ENCODE results near the gene RYR2.

Gene RYR2

DNA sequence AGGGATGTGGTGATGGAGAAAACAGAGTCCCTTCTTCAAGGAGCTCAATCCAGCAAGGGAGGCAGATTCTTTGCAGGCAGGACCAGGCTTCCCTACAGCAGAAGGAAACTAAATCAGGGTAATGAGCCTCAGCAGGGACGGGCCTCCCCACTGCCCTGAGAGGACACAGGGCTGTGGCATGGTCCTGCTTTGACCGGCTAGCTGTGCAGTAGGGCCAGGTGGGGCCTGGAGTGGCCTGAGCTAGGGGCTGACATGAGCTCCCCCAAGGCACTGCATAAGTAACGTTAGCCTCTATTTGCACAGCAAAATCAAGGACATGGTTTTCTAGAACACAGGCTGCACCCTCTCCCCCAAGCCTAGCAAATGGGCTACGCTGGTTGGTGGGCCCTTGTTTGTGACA lies 162.9 kb downstream of the RYR2 start:
- no peak for DNase-seq

GRCh38 chr1:237205400-237206064 lies 163.5 kb downstream of the RYR2 start:
- DNase-seq: no peak

DNA sequence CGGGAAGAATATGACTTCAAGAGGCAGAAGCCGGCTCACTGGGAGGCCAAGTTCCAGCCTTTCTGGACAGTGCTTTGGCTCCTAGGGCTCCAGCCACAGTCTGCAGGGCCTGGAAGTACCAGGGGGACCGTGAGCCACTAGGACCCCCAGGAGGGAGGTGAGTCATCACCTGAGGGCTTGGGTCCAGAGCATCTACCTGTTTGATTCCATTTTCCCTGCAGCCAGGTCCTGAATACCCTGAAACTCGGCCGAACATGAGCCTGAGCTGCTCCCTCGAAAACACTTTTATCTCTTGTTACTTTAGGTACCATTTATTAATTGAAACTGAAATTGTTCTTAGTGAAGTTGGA lies 164.1 kb downstream of the RYR2 start:
- no peak for DNase-seq

DNA sequence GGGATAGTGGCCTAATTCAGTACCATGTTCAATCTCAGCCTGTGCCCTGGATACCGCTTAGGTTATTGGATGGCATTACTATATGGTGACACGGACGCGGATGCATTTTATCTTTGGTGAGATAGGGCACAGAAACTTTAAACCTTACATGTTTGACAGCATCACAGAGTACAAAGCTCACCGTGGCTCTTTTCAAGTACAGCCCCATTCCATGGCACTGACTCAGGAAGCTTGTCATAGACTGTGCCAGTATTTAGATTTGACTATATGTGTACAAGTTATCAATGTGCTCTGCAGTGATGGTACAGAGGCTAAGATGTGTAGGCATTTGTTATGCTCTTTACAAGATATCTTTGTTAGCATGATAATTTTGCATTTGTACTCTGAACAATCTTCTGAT lies 169.0 kb downstream of the RYR2 start:
- DNase-seq: no peak

- DNase-seq: no peak
These were observed 169.6 kb downstream of the RYR2 start for GRCh38 chr1:237211540-237211939.

- DNase-seq: no peak
These were observed 178.0 kb downstream of the RYR2 start for GRCh38 chr1:237219751-237220642.

GRCh38 chr1:237223419-237223818 lies 181.4 kb downstream of the RYR2 start:
- DNase-seq: no peak

DNA sequence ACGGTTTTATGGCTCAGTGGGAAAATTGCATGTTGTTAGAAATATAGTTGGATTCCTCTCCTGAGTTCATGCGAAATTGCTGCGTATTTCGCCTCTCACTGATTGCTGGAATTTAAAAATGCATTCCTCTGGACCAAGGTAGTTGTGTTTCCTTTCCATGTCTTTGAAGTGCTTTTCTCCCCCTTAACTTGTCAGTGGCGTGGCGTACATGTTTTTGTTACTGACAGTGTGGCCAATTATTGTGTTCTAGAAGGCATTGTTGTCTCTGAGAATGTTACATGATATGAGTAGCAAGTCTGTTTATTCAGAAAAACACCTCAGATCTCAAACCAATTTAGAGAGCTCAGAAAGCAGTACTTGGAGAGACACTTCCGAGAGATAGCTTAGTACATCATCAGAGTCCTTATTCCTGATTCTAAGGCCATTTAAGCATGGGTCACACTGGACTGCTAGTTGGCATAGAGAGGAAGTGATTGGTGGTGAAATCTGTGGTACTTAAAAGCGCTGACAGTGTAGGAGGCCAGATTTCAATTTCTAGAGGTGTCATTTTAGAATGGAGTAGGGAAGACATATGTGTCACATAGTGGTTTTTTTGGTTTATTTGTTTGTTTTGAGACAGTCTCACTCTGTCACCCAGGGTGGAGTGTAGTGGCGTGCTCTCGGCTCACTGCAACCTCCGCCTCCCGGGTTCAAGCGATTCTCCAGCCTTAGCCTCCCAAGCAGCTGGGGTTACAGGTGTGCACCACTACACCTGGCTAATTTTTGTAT lies 184.4 kb downstream of the RYR2 start:
- no peak for DNase-seq

- no peak for DNase-seq
These were observed 185.5 kb downstream of the RYR2 start for GRCh38 chr1:237227476-237227875.

DNA sequence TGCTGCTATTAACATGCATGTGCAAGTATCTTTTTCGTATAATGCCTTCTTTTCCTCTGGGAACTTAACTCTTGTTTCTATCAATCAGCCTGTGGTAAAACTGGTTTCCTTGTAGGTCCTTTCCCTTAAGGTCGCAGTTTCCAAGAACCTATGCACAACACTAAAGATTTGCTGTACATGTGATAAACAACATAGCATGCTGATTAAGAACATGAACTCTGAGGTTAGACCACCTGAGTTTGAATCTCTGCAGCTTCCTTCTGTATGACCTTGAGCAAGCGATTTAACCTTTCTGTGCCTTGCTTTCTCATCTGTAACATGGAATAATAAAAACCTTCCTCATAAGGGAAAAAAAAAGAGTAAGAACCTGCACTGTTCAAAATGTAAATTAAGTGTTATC lies 186.4 kb downstream of the RYR2 start:
- DNase-seq: no peak

- DNase-seq: no peak
These were observed 187.3 kb downstream of the RYR2 start for GRCh38 chr1:237229333-237229732.

DNA sequence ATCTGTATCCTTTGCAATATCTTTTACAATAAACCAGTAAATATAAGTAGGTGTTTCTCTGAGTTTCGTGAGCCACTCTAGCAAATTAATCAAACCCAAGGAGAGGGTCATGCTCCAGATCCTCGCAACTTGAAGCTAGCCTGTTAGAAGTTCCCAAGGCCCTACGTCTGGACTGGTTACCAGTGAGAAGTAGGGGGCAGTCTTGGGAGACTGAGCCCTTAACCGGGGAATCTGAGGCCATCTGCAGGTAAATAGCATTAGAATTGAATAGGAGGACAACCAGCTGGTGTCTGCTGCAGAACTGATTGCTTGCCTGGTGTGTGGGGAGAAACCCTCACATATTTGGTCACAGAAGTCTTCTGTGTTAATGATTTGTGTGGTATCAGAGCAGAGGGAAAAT lies 190.5 kb downstream of the RYR2 start:
- DNase-seq: no peak

DNA sequence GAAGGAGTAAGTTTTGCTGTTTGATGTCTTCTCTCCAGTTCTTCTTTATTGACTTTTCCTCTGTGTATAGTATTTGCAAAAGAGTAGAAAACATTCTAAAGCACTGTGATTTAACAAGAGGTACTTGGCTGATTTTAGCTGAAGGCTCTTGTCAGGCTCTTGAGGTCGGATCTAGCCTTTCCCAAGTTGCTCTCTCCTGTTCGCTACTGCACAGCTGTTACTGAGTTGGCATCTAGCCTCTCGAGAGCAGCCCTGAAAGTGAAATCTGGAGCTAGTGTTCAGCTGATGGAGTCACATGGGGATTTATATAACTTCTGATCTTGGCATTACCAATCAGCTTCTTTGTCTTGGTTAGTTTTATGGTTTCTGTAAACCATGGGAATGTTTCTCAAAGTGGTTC lies 193.1 kb downstream of the RYR2 start:
- DNase-seq: no peak

DNA sequence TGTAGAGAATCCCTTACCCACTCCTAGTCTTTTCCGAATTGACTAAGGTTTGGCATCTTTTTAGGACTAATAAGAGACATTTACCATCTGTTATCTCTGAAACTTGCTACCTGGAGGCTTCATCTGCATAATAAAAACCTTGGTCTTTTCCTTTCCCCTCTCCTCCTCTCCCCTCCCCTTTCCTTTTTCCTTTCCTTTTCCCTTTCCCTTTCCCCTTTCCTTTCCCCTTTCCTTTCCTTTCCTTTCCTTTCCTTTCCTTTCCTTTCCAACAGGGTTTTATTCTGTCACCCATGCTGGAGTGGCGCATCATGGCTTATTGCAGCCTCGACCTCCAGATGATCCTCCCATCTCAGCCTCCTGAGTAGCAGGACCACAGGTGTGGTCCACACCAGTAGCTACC lies 195.7 kb downstream of the RYR2 start:
- no peak for DNase-seq

DNA sequence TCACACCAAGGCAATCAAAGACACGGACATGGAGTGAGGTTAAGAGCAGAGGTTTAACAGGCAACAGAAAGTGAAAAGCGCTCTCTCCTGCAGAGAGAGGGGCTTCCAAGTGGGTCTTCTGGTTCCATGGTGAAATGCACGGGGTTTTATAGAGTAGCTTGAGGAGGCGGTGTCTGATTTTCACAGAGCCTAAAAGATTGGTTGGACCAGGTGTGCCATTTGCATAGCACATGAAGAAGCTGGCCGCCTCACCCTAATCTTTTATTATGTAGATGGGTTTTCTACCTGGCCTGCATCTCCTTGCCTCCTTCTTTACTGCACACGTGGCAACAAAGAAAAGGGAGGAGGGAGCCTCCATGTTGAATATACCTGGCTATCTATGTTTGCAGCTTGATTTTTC lies 197.3 kb downstream of the RYR2 start:
- no peak for DNase-seq

DNA sequence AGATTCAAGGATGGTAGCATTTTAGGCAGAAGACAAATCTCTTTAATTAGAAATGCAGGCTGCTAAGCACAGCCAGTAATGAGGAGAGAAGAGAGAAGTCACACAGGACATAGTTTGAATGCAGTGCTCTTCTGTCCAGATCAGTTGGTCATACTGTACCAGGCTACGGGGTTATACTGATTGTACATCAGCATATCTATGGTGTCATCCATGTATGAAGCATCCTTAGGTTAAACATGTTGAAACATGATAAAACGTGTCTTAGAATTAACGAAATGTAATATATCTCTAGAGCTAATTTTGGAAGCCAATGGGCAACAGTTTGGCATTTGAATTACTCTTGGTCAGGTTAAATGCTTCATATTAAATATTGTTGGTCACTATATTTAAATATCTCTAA lies 199.1 kb downstream of the RYR2 start:
- DNase-seq: no peak

- no peak for DNase-seq
These were observed 202.8 kb downstream of the RYR2 start for GRCh38 chr1:237244778-237245177.

DNA sequence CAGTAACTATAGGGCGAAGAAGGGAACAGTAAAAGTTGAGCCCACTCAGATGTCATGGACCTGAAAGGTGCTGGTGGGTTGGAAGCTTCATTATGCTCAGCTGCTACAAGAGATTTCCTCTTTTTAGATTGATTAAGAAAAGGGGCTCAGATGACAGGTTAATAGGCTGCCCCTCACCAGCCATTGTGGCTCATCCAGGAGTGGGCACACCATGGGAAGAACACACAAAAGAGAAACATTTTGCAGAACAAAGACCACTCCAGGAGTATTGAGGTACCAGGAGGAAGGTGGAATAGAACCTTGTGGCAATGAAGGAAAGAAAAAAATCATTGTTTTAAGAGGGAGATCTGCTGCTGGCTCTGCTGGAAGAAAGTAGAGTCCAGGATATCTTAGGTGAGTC lies 205.5 kb downstream of the RYR2 start:
- no peak for DNase-seq

- DNase-seq: no peak
These were observed 207.1 kb downstream of the RYR2 start for GRCh38 chr1:237249120-237249519.

DNA sequence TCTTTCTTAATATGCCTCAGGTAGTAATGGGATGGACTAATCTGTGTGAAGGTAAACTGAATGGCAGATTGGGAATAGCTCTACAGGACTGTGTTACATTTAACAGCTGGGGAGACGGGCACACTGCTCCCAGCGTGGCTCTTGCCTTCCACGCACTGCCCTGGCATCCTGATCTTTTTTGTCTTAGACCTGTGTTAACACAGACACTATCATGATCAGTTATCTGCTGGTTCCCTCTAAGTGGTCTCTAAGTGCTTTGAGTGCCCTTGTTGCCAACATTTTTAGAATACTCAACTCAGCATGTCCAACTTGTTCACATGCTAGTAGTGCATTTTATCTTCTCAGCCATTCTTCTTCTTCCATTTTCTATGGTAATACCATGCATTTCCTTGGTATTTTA lies 208.1 kb downstream of the RYR2 start:
- DNase-seq: no peak

GRCh38 chr1:237255071-237255470 lies 213.1 kb downstream of the RYR2 start:
- DNase-seq: no peak

DNA sequence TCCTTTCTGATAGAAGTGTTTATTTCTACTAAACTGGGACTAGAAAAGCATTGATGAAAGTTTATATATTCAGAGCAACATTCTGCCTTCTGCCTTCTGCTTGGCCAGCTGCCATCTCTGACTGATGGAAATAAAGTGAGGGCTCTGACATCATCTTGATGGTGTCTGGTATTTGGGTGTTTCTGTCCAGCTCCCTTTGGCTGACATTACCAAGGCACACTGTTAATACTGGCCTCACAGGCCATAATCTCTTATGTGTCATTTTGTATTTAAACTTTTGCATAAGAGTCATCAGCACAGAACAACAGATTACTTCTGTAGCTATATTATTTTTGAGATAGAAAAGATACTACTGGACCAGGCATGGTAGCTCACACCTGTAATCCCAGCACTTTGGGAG lies 216.9 kb downstream of the RYR2 start:
- DNase-seq: no peak

GRCh38 chr1:237261198-237261597 lies 219.2 kb downstream of the RYR2 start:
- no peak for DNase-seq

- DNase-seq: no peak
These were observed 225.8 kb downstream of the RYR2 start for GRCh38 chr1:237267743-237268142.
